Right atrium auricular region (tissue), 2 donors: Measurements from ENCODE around the gene AIMP1. TPM values are rescaled to one million over a fixed set of nuclear protein-coding genes. Genes with fewer than 3 reads are reported as not detected.
A peak's percentile ranks its signal among the peaks of the same experiment; 100 is the strongest.

Experiments
- DNase-seq: peaks from one replicate; pipeline ENCODE4 v3.0.0-alpha.2; 2019; ENCODE audit warnings: low spot score
- H3K27ac ChIP-seq, 2 donors: fragments of 200-600 bp; sonication (generic); 1 replicate in 1 of 2; 2 replicates in 1 of 2; pipeline ENCODE4 v1.5.1; 2016 to 2019
- H3K27me3 ChIP-seq, 2 donors: fragments of 200-600 bp; sonication (generic); one replicate each; pipeline versions ENCODE4 v1.5.1 to v1.6.0; 2017 to 2019
- H3K36me3 ChIP-seq: fragments of 200-600 bp; sonication (generic); one replicate; pipeline ENCODE4 v1.5.1; 2016
- H3K4me1 ChIP-seq, 2 donors: fragments of 200-600 bp; sonication (generic); one replicate each; pipeline versions ENCODE4 v1.5.1 to v1.6.0; 2017 to 2019
- H3K4me3 ChIP-seq, 2 donors: fragments of 200-600 bp; sonication (generic); 1 replicate in 1 of 2; 2 replicates in 1 of 2; pipeline ENCODE4 v1.5.1; 2017 to 2019; ENCODE audit warnings: mild to moderate bottlenecking in 1 of 2, moderate library complexity in 1 of 2
- H3K9me3 ChIP-seq, 2 donors: fragments of 200-600 bp; sonication (generic); one replicate each; pipeline ENCODE4 v1.5.1; 2019
- CTCF ChIP-seq, 2 donors: fragments of 200-600 bp; sonication (generic); IDR thresholded peaks; one replicate each; pipeline ENCODE4 v1.5.1; 2019; ENCODE audit warnings: antibody characterized with exemption in 2 of 2
- total RNA-seq, 2 donors: library from RNA; depleted of rRNA; stranded (reverse); fragments of >200 nt; gene quantifications; one replicate each; pipeline ENCODE4 v1.1.0, GENCODE V29; 2016

AIMP1 gene
- total RNA-seq, 2 donors from 2014 or later, result 15.8 to 19.2 TPM

GRCh38 chr4:106355193-106355592 is 38.8 kb downstream of the AIMP1 start:
- no peaks in the 10 kb centered on the region for H3K27me3 ChIP-seq
- H3K36me3 ChIP-seq, result no peaks in the 10 kb centered on the region
- DNase-seq, result no peak
- no peaks in the 10 kb centered on the region for H3K4me1 ChIP-seq
- peak overlapping the region in 1 of 2 donors; percentile 16 for H3K4me3 ChIP-seq
- H3K9me3 ChIP-seq, result no peaks in the 10 kb centered on the region
- no peak for TF ChIP-seq CTCF (IDR thresholded peaks at IDR 0.05)
- no peak overlapping the region for H3K27ac ChIP-seq

GRCh38 chr4:106358899-106359298 is 42.5 kb downstream of the AIMP1 start:
- Histone ChIP-seq H3K27ac (no peak overlapping the region), H3K36me3 (no peaks in the 10 kb centered on the region), H3K27me3 (no peaks in the 10 kb centered on the region), H3K4me1 (no peaks in the 10 kb centered on the region), H3K4me3 (no peak overlapping the region), H3K9me3 (no peaks in the 10 kb centered on the region)
- no peak for TF ChIP-seq CTCF (IDR thresholded peaks at IDR 0.05)
- DNase-seq, result no peak

GRCh38 chr4:106362086-106362825 is 45.9 kb downstream of the AIMP1 start:
- Histone ChIP-seq H3K4me3 (no peak overlapping the region), H3K36me3 (no peaks in the 10 kb centered on the region), H3K4me1 (no peaks in the 10 kb centered on the region), H3K27ac (no peak overlapping the region), H3K27me3 (no peaks in the 10 kb centered on the region), H3K9me3 (no peaks in the 10 kb centered on the region)
- TF ChIP-seq CTCF (IDR thresholded peaks at IDR 0.05), result no peak
- no peak for DNase-seq

DNA sequence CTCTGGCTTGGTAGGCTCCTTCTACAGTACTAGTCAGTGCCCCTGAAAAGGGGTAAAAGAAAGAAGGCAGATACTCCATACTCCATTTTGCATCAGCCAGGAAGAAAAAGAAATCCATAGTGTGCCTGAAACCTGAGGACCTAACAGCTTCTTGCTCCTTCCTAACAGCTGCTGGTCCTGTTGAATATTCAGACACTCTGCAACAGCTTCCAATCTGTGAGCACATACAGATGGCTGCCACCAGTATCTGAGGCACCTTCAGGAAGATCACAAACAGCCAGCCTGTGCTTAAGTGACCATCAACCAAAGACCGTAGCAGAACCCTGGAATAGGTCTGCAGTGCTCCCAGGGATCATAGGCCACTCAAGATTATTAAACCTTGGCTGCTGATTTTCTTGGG is 47.9 kb downstream of the AIMP1 start:
- no peak for DNase-seq
- Histone ChIP-seq H3K4me3 (no peak overlapping the region), H3K27ac (no peak overlapping the region), H3K9me3 (no peaks in the 10 kb centered on the region), H3K4me1 (no peaks in the 10 kb centered on the region), H3K36me3 (no peaks in the 10 kb centered on the region), H3K27me3 (no peaks in the 10 kb centered on the region)
- TF ChIP-seq CTCF (IDR thresholded peaks at IDR 0.05), result no peak

- H3K4me1 ChIP-seq, result no peaks in the 10 kb centered on the region
- H3K27me3 ChIP-seq, result no peaks in the 10 kb centered on the region
- H3K27ac ChIP-seq, result no peak overlapping the region
- no peaks in the 10 kb centered on the region for H3K36me3 ChIP-seq
- H3K4me3 ChIP-seq, result no peak overlapping the region
- DNase-seq, result no peak
- no peak for TF ChIP-seq CTCF (IDR thresholded peaks at IDR 0.05)
- H3K9me3 ChIP-seq, result no peaks in the 10 kb centered on the region
Observed at GRCh38 chr4:106365613-106366012, 49.3 kb downstream of the AIMP1 start.

- no peaks in the 10 kb centered on the region for H3K36me3 ChIP-seq
- DNase-seq, result no peak
- TF ChIP-seq CTCF (IDR thresholded peaks at IDR 0.05), result no peak
- H3K27me3 ChIP-seq, result no peaks in the 10 kb centered on the region
- no peak overlapping the region for H3K27ac ChIP-seq
- no peaks in the 10 kb centered on the region for H3K4me1 ChIP-seq
- H3K9me3 ChIP-seq, result no peaks in the 10 kb centered on the region
- no peak overlapping the region for H3K4me3 ChIP-seq
Observed at GRCh38 chr4:106366026-106366425, 49.7 kb downstream of the AIMP1 start.
